ENCODE data around the gene ZNF764. TPM values are rescaled to one million over a fixed set of nuclear protein-coding genes. Genes with fewer than 3 reads are reported as not detected.
A peak's percentile ranks its signal among the peaks of the same experiment; 100 is the strongest.

The ZNF764 gene
- total and polyA plus RNA-seq, 9 of the 15 experiments (the other 6 are each of a cell fraction or from before 2014, with no cell fraction given) = 0.69 to 10.1 (median 4.1) TPM

DNA sequence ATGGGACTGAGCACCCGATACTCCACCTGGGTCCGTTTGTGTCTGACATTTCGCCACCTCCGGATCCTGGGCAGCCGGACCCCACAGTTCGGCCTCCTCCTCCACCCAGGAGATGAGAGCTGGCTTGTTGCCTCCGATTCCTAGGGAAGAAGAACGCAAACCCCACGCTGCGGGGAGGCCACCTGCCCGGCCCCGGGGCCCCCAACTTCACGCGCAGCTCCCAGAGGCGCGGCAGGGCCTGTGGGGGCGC, 542 bp downstream of the ZNF764 start:
- ATAC-seq = no peak
- FAIRE-seq = no peak
- BruUV-seq (replicated peaks) = no TSS peak
- peaks cover 28% of the 10 kb centered on the region; the same call in 2 of the 3 replicates for H3K36me3 ChIP-seq (ENCODE audit: control insufficient read depth, insufficient read depth, low read length)
- H3K9ac ChIP-seq (ENCODE audit: insufficient read depth in 1 of 2, low read depth in 2 of 2, low read length in 2 of 2) = peak overlapping the region; percentile 91 to 97
- peak overlapping the region; percentile 73; the same call in 1 of the 2 replicates for H2AFZ ChIP-seq (ENCODE audit: low read depth, low read length)
- H3K79me2 ChIP-seq (ENCODE audit: control insufficient read depth, insufficient read depth, low read length) = peaks cover 30% of the 10 kb centered on the region
- ChIA-PET CTCF (ENCODE audit: low intra/inter-chr PET ratio) (no interaction called here), POLR2A (interaction anchor here (0.6 to 4.9 kb wide), 15 partner anchors 8 to 401 kb away, joined by 3 to 31 read pairs (median 5); partner anchors contain the start of genes ZNF688, ZNF747 and ZNF785)
- H3K9me3 ChIP-seq (replicated peaks; ENCODE audit: control insufficient read depth, insufficient read depth, low read depth, low read length) = no peaks in the 10 kb centered on the region; the same call in 1 of the 2 replicates
- H3K4me3 ChIP-seq = peak overlapping the region; percentile 66
- peaks cover 26 to 63% of the 10 kb centered on the region in 2 experiments; a peak in 4 of 5 replicates for H3K4me1 ChIP-seq (replicated peaks in 1 of 2; ENCODE audit: control insufficient read depth in 2 of 2, insufficient read depth in 2 of 2, low read length in 2 of 2)
- 2% methylated on average over 14 of the region's 17 CpGs for WGBS (ENCODE audit: insufficient coverage, low coverage, missing lambda C conversion rate)
- intact Hi-C loops (cut with micrococcal nuclease) (no loop called here), in situ Hi-C loops (cut with MboI) (no loop called here)
- H4K20me1 ChIP-seq (replicated peaks; ENCODE audit: control insufficient read depth, insufficient read depth, low read length) = no peaks in the 10 kb centered on the region; the same call in 1 of the 2 replicates
- H3K27ac ChIP-seq (ENCODE audit: extremely low read depth, low read depth, low read length) = peak overlapping the region; percentile 94
- H3K27me3 ChIP-seq (ENCODE audit: control insufficient read depth in 2 of 2, insufficient read depth in 2 of 2, low read length in 2 of 2) = no peaks in the 10 kb centered on the region
- H3K9me1 ChIP-seq (ENCODE audit: control insufficient read depth, insufficient read depth, low read length) = no peaks in the 10 kb centered on the region
- peak overlapping the region; percentile 83 for H3K4me2 ChIP-seq (ENCODE audit: insufficient read depth, low read length)
- DNase-seq (ENCODE audit: extremely low read depth in 1 of 4, low spot score in 3 of 4) = peak in 2 of 4 experiments; percentile 63 to 65
- TF ChIP-seq SRSF7 (optimal IDR thresholded peaks at IDR 0.05; ENCODE audit: low read depth, low read length) (no peak), ELF2 (CRISPR knock-in tag; IDR thresholded peaks at IDR 0.05) (no peak), ZNF197 (CRISPR knock-in tag; IDR thresholded peaks at IDR 0.05; ENCODE audit: low read depth) (no peak), ZNF589 (CRISPR knock-in tag; IDR thresholded peaks at IDR 0.05; ENCODE audit: low read depth) (no peak), BRCA1 (IDR thresholded peaks at IDR 0.05) (no peak), BRCA1 (CRISPR knock-in tag; IDR thresholded peaks at IDR 0.05) (0 out of 2 replicates have a peak, but pooled peaks have one; percentile 2), MGA (IDR thresholded peaks at IDR 0.05) (peak; percentile 42; the same call in 1 of the 2 replicates), SRSF1 (IDR thresholded peaks at IDR 0.05; ENCODE audit: low read depth, low read length) (no peak), ZNF263 (CRISPR knock-in tag; IDR thresholded peaks at IDR 0.05; ENCODE audit: borderline replicate concordance) (no peak)
- TF ChIP-seq, protein P1, sequence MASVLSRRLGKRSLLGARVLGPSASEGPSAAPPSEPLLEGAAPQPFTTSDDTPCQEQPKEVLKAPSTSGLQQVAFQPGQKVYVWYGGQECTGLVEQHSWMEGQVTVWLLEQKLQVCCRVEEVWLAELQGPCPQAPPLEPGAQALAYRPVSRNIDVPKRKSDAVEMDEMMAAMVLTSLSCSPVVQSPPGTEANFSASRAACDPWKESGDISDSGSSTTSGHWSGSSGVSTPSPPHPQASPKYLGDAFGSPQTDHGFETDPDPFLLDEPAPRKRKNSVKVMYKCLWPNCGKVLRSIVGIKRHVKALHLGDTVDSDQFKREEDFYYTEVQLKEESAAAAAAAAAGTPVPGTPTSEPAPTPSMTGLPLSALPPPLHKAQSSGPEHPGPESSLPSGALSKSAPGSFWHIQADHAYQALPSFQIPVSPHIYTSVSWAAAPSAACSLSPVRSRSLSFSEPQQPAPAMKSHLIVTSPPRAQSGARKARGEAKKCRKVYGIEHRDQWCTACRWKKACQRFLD (CRISPR knock-in tag; IDR thresholded peaks at IDR 0.05) = no peak

All from K562 (cell line).